Endothelial cell of umbilical vein (primary cell): ENCODE measurements around the gene RBM15B. TPM values are rescaled to one million over a fixed set of nuclear protein-coding genes. Genes with fewer than 3 reads are reported as not detected.

ENCODE experiments used
- BruUV-seq: library from RNA; stranded (reverse); fragments of 400-500 nt; replicated peaks from 2 replicates; lab custom pipeline; 2021; lab: Mats Ljungman, UMichigan
- CTCF ChIA-PET: fragments of 300-600, 350-600 bp; sonication (Branson Sonifier 250); formaldehyde crosslinking; loops from one replicate; lab custom pipeline; 2021; ENCODE audit warnings: antibody characterized with exemption, inconsistent platforms; lab: Charles Lee
- POLR2A ChIA-PET: fragments of 300-600, 350-600 bp; sonication (Branson Sonifier 250); formaldehyde crosslinking; loops from one replicate; lab custom pipeline; 2021; ENCODE audit warnings: antibody characterized with exemption, inconsistent platforms; lab: Charles Lee
- DNase-seq: peaks from one replicate; pipeline ENCODE4 v3.0.0-alpha.2; 2011; ENCODE audit warnings: low read depth, low spot score
- FAIRE-seq: peaks from 2 replicates; lab custom pipeline; 2011; peaks lifted over from hg19 to GRCh38; lab: Jason Lieb, UNC
- H2AFZ ChIP-seq: 2 replicates; pipeline ENCODE4 v1.6.0; 2012; ENCODE audit warnings: low read depth, low read length, control low read depth, inconsistent platforms
- H3K27ac ChIP-seq: 2 replicates; pipeline ENCODE4 v1.5.1; 2011; ENCODE audit warnings: low read depth, mild to moderate bottlenecking, control low read depth, low read length, moderate library complexity; ENCODE audit not compliant: insufficient read depth
- H3K27me3 ChIP-seq, 2 experiments: 2 replicates each; pipeline versions ENCODE4 v1.6.0 to v1.6.1; 2011; ENCODE audit warnings: low read length in 2 of 2, mixed read lengths in 1 of 2; ENCODE audit not compliant: control insufficient read depth in 2 of 2, insufficient read depth in 2 of 2
- H3K36me3 ChIP-seq, 2 experiments: 2 replicates in 1 of 2; 3 replicates in 1 of 2; pipeline ENCODE4 v1.5.1; 2011; ENCODE audit warnings: low read length in 2 of 2, mild to moderate bottlenecking in 1 of 2, moderate library complexity in 1 of 2; ENCODE audit not compliant: control insufficient read depth in 2 of 2, insufficient read depth in 2 of 2; ENCODE audit errors: extremely low read depth in 1 of 2
- H3K4me1 ChIP-seq: 3 replicates; pipeline ENCODE4 v1.5.1; 2011; ENCODE audit warnings: mild to moderate bottlenecking, low read length; ENCODE audit not compliant: control insufficient read depth, insufficient read depth; ENCODE audit errors: extremely low read depth
- H3K4me2 ChIP-seq: 2 replicates; pipeline ENCODE4 v1.6.1; 2011; ENCODE audit warnings: low read length, control low read depth, mixed read lengths; ENCODE audit not compliant: insufficient read depth
- H3K4me3 ChIP-seq, 3 experiments: fragments of 200-600 bp in 1 of 3; sonication (generic), shearing (Covaris generic) in 1 of 3; replicated peaks in 1 of 3; 2 replicates each; pipeline ENCODE4 v1.5.1; 2011 to 2016; ENCODE audit warnings: control low read depth in 3 of 3, low read length in 3 of 3, mild to moderate bottlenecking in 2 of 3, inconsistent platforms in 1 of 3, low read depth in 1 of 3, moderate library complexity in 1 of 3; ENCODE audit not compliant: insufficient read depth in 1 of 3
- H3K79me2 ChIP-seq: 2 replicates; pipeline ENCODE4 v1.6.0; 2012; ENCODE audit warnings: low read length, inconsistent platforms; ENCODE audit not compliant: control insufficient read depth, insufficient read depth
- H3K9ac ChIP-seq: replicated peaks from 2 replicates; pipeline ENCODE3; 2011; ENCODE audit warnings: low read length, control low read depth; ENCODE audit not compliant: insufficient read depth; ENCODE audit errors: extremely low read depth
- H3K9me1 ChIP-seq: replicated peaks from 3 replicates; pipeline ENCODE4 v1.6.0; 2011; ENCODE audit warnings: mild to moderate bottlenecking, low read length; ENCODE audit not compliant: control insufficient read depth, insufficient read depth; ENCODE audit errors: extremely low read depth
- H3K9me3 ChIP-seq: replicated peaks from 2 replicates; pipeline ENCODE4 v1.5.1; 2012; ENCODE audit warnings: low read length, inconsistent platforms; ENCODE audit not compliant: control insufficient read depth, insufficient read depth
- H4K20me1 ChIP-seq: replicated peaks from 2 replicates; pipeline ENCODE3; 2011; ENCODE audit warnings: mild to moderate bottlenecking, low read length; ENCODE audit not compliant: control insufficient read depth, insufficient read depth; ENCODE audit errors: extremely low read depth
- CTCF ChIP-seq, 2 donors: IDR thresholded peaks; 1 replicate in 1 of 2; 2 replicates in 1 of 2; pipeline ENCODE4 v1.5.1; 2011; ENCODE audit warnings: low read length in 2 of 2, mild to moderate bottlenecking in 2 of 2, moderate library complexity in 2 of 2, control low read depth in 1 of 2, inconsistent platforms in 1 of 2, low read depth in 1 of 2; ENCODE audit not compliant: insufficient read depth in 1 of 2; ENCODE audit errors: extremely low read depth in 1 of 2
- EZH2 ChIP-seq: IDR thresholded peaks from 2 replicates; pipeline ENCODE4 v1.6.1; 2012; ENCODE audit warnings: borderline replicate concordance, low read depth, mild to moderate bottlenecking, moderate library complexity, low read length, inconsistent platforms; ENCODE audit not compliant: severe bottlenecking
- FOS ChIP-seq: IDR thresholded peaks from 2 replicates; pipeline ENCODE4 v1.6.1; 2011; ENCODE audit warnings: mild to moderate bottlenecking, low read length, moderate library complexity, borderline replicate concordance; ENCODE audit not compliant: insufficient read depth
- JUN ChIP-seq: IDR thresholded peaks from 2 replicates; pipeline ENCODE4 v1.6.1; 2011; ENCODE audit warnings: borderline replicate concordance, low read depth; ENCODE audit not compliant: insufficient read length, insufficient read depth
- MYC ChIP-seq: IDR thresholded peaks from one replicate; pipeline ENCODE4 v1.6.1; 2011; ENCODE audit warnings: mild to moderate bottlenecking, low read depth, low read length
- POLR2A ChIP-seq: IDR thresholded peaks from 2 replicates; pipeline ENCODE4 v1.6.1; 2012; ENCODE audit warnings: low read depth, mild to moderate bottlenecking, control low read depth, low read length
- POLR2AphosphoS5 ChIP-seq: IDR thresholded peaks from 2 replicates; pipeline ENCODE4 v1.6.1; 2012; ENCODE audit warnings: low read depth, mild to moderate bottlenecking, control low read depth, low read length, moderate library complexity; ENCODE audit not compliant: insufficient read depth
- dilution Hi-C: fragments of 300-500 bp; cut with MboI; formaldehyde crosslinking; loops from one replicate; pipeline ENCODE4 v1.15.0; 2019; ENCODE audit warnings: low sequenced_read_pairs; ENCODE audit not compliant: extremely low pct_ligation_motif_present
- intact Hi-C: fragments of 100-400 bp; cut with micrococcal nuclease; formaldehyde crosslinking; loops from one replicate; pipeline ENCODE4 v1.10.0; 2022
- polyA plus RNA-seq, 4 experiments: library from polyadenylated mRNA; depleted of rRNA in 3 of 4; stranded (reverse) in 3 of 4; unstranded in 1 of 4; fragments of >200 nt; gene quantifications; 2 replicates each; pipeline versions ENCODE4 v1.2.1 to v1.2.3, GENCODE V29; 2011 to 2012; ENCODE audit warnings: missing spikeins in 1 of 4
- total RNA-seq: library from RNA; stranded (reverse); gene quantifications from 2 replicates; pipeline ENCODE4 v1.2.3, GENCODE V29; 2021
- TF ChIP-seq, protein P1 (sequence below): IDR thresholded peaks from 2 replicates; pipeline ENCODE4 v1.6.1; 2011; ENCODE audit not compliant: insufficient read depth, insufficient read length

The RBM15B gene
- total and polyA plus RNA-seq, 2 donors (not counting 3 experiments of a cell fraction or from before 2014, with no cell fraction given) = 19.9 to 39.1 TPM

DNA sequence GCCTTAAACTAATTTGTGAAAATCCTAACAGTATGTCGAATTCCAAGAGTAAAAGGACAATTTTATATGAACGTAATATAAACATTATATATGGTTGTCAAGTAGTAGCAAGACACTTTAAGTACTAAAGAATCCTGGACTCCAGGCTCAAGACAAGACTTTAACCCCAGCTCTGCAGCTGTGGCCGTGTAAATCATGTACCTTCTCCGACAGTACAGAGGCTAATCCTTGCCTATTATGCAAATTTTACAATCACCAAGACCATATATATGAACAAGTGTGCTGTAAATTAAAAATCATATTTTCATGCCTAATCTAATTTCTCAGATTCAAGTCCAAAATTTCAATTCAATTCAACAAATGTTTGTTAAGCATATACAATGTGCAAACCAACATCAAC is 35.8 kb downstream of the RBM15B start:
- no peaks in the 10 kb centered on the region for H3K4me1 ChIP-seq
- no peak overlapping the region for H2AFZ ChIP-seq
- no peak overlapping the region for H3K4me2 ChIP-seq
- TF ChIP-seq JUN = no peak
- no peak for TF ChIP-seq POLR2A
- no peak for TF ChIP-seq CTCF (IDR thresholded peaks at IDR 0.05; ENCODE audit: extremely low read depth in 1 of 2, insufficient read depth in 1 of 2, low read depth in 1 of 2, low read length in 2 of 2)
- no peak for TF ChIP-seq FOS
- TF ChIP-seq, protein P1, sequence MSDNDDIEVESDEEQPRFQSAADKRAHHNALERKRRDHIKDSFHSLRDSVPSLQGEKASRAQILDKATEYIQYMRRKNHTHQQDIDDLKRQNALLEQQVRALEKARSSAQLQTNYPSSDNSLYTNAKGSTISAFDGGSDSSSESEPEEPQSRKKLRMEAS = no peak
- TF ChIP-seq EZH2 = no peak
- no peak for TF ChIP-seq POLR2AphosphoS5
- TF ChIP-seq MYC = no peak
- BruUV-seq = no TSS peak
- H3K79me2 ChIP-seq = no peaks in the 10 kb centered on the region
- intact Hi-C loops (no loop called here), dilution Hi-C loops (no loop called here)
- FAIRE-seq (no peak), DNase-seq (no peak)
- H3K4me3 ChIP-seq = no peak overlapping the region
- no peaks in the 10 kb centered on the region for H3K27me3 ChIP-seq
- peaks cover 5 to 7% of the 10 kb centered on the region in 2 experiments for H3K36me3 ChIP-seq
- H3K9ac ChIP-seq = no peak overlapping the region
- POLR2A ChIA-PET = no interaction called here
- CTCF ChIA-PET = interaction anchor here (1.0 to 2.0 kb wide), 4 partner anchors 11 to 284 kb away, joined by 3 to 6 read pairs (median 4); no protein-coding TSS in a partner anchor
- H4K20me1 ChIP-seq = no peaks in the 10 kb centered on the region
- no peaks in the 10 kb centered on the region for H3K9me1 ChIP-seq
- H3K9me3 ChIP-seq = no peaks in the 10 kb centered on the region
- H3K27ac ChIP-seq = no peak overlapping the region
